Karpas-422 (cell line): ENCODE results near the gene FAM217B. TPM values are rescaled to one million over a fixed set of nuclear protein-coding genes. Genes with fewer than 3 reads are reported as not detected.

Experiments
- DNase-seq: peaks from one replicate; pipeline ENCODE4 v3.0.0-alpha.2; 2015
- H2AFZ ChIP-seq: fragments of 200-600 bp; sonication (generic); 2 replicates; pipeline ENCODE4 v1.6.1; 2014; ENCODE audit warnings: antibody characterized with exemption, low read length, mixed read lengths
- H3K27ac ChIP-seq: fragments of 200-600 bp; sonication (generic); 2 replicates; pipeline ENCODE4 v1.5.1; 2014; ENCODE audit warnings: mild to moderate bottlenecking, low read length, moderate library complexity
- H3K27me3 ChIP-seq: fragments of 200-600 bp; sonication (generic); 2 replicates; pipeline ENCODE4 v1.6.1; 2014; ENCODE audit warnings: low read length, mixed read lengths
- H3K36me3 ChIP-seq: fragments of 200-600 bp; sonication (generic); 2 replicates; pipeline ENCODE4 v1.6.1; 2014; ENCODE audit warnings: low read length, mixed read lengths; ENCODE audit not compliant: insufficient read depth
- H3K4me1 ChIP-seq: fragments of 200-600 bp; sonication (generic); 2 replicates; pipeline ENCODE4 v1.6.1; 2014; ENCODE audit warnings: mild to moderate bottlenecking, low read length, mixed read lengths
- H3K4me2 ChIP-seq: fragments of 200-600 bp; sonication (generic); 2 replicates; pipeline ENCODE4 v1.6.1; 2014; ENCODE audit warnings: low read length, low read depth, mild to moderate bottlenecking; ENCODE audit not compliant: poor library complexity, severe bottlenecking
- H3K4me3 ChIP-seq: fragments of 200-600 bp; sonication (generic); 2 replicates; pipeline ENCODE4 v1.5.1; 2014; ENCODE audit warnings: mild to moderate bottlenecking, antibody characterized with exemption, low read length, mixed read lengths
- H3K79me2 ChIP-seq: fragments of 200-600 bp; sonication (generic); 2 replicates; pipeline ENCODE4 v1.6.1; 2014; ENCODE audit warnings: mild to moderate bottlenecking, low read length, mixed read lengths
- H3K9ac ChIP-seq: fragments of 200-600 bp; sonication (generic); 2 replicates; pipeline ENCODE4 v1.6.0; 2014; ENCODE audit warnings: low read length
- H3K9me2 ChIP-seq: fragments of 200-600 bp; sonication (generic), shearing (Covaris generic); replicated peaks from 2 replicates; pipeline ENCODE4 v1.6.0; 2014; ENCODE audit warnings: mild to moderate bottlenecking, low read length, moderate library complexity; ENCODE audit not compliant: insufficient read depth
- H3K9me3 ChIP-seq: fragments of 300-700, 200-600 bp; sonication (generic); 2 replicates; pipeline ENCODE4 v1.6.1; 2014; ENCODE audit warnings: low read length, mixed read lengths
- H4K20me1 ChIP-seq: fragments of 200-600 bp; sonication (generic); 2 replicates; pipeline ENCODE4 v1.6.1; 2014; ENCODE audit warnings: mild to moderate bottlenecking, antibody characterized with exemption, low read length, low read depth; ENCODE audit not compliant: insufficient read depth
- total RNA-seq: library from RNA; depleted of rRNA; stranded (reverse); fragments of >200 nt; shearing (Covaris generic); gene quantifications from 2 replicates; pipeline ENCODE4 v1.2.3, GENCODE V29; 2014; ENCODE audit warnings: low replicate concordance; rRNA removed

Gene FAM217B, protein sequence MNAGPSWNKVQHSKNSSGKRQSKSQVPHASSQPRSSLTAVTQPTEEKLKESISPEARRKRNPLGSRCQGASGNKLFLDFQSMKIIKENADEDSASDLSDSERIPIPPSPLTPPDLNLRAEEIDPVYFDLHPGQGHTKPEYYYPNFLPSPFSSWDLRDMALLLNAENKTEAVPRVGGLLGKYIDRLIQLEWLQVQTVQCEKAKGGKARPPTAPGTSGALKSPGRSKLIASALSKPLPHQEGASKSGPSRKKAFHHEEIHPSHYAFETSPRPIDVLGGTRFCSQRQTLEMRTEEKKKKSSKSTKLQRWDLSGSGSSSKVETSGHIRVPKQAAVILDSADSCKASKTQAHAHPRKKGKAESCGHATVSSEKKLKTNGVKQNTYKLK
- 12.0 and 16.4 TPM in 2 replicates for total RNA-seq

DNA sequence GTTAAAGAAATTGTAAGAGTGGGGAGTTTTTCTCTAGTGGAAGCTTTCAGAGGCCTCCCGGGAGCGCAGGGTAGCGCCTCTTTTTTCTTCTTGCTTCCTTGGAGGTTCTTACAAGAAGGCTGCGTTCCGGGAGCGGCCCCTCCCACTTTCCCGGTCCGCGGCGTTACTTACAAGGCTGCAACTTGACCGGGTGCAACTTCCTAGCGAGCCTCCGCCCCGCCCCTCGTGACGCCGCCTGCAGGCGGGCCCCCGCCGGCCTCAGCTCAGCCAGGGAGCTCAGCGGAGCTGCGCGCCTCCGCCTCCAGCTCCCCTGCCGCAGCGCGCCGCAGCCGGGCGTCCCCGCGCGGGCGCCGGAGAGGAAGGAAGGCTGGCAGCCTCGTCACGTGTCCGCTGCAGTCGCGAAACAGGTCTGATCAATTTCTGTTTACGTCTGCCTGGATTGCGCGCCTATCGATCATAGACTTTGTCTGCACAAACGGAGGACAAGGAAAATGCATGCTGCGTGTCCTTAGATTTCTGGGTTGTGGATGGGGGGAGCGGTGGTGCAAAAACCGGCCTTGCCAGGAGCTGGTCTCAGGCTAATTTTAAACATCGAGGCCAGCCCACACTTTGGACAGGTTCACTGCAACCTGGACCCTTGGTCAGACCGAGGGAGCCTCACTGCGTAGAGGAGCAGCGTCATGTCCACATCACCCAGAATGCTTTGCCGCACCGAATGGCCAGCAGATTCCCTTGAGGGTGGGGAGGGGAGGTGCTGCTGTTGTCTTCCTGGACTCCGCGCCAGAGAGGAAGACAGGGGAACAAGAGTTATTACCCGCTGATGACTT lies at the start of gene FAM217B, which contains the start of gene PPP1R3D:
Gene FAM217B, plus strand, starts transcription at position 261 of the 827 bp plus-strand sequence. CDS start 3,555 bp downstream, outside the sequence.
Gene PPP1R3D, minus strand, starts transcription at position 177 of the 827 bp plus-strand sequence. CDS start 374 bp downstream, outside the sequence.
- Histone ChIP-seq H3K4me3 (peak within 1 kb of the TSS; percentile 71), H3K27ac (peak within 1 kb of the TSS; percentile 80), H3K4me2 (peak within 1 kb of the TSS; percentile 68), H3K36me3 (peaks cover 24% of the 10 kb centered on the region; the same call in 1 of the 2 replicates), H3K27me3 (no peaks in the 10 kb centered on the region), H2AFZ (peak within 1 kb of the TSS; percentile 98), H3K79me2 (peaks cover 43% of the 10 kb centered on the region), H3K9me2 (no peaks in the 10 kb centered on the region), H3K9ac (peak within 1 kb of the TSS; percentile 80), H3K9me3 (no peaks in the 10 kb centered on the region), H3K4me1 (peaks cover 48% of the 10 kb centered on the region), H4K20me1 (no peaks in the 10 kb centered on the region)
- peak; percentile 97 for DNase-seq

DNA sequence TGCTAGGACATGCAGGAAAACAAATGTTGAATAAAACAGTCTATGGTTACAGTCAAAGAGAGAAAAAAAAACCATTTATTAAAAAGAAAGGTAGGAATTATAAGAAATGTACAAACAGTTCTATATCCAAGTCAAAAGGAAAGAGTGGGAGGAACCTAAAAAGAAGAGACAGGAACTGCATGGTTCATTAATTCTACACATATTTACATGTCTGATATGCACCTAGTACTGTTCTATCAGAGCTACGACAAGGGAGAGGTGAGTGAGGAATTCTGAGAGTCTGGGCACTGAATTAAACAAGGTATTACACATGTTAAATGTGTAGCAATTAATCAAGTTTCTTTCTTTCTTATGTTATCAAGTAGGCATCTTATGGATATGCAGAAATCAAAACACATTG lies 48.6 kb upstream of the FAM217B start:
- no peaks in the 10 kb centered on the region for H3K9me3 ChIP-seq
- no peak overlapping the region for H3K4me3 ChIP-seq
- H3K4me1 ChIP-seq = peaks cover 5% of the 10 kb centered on the region; the same call in 1 of the 2 replicates
- no peak for DNase-seq
- no peaks in the 10 kb centered on the region for H3K9me2 ChIP-seq
- no peak overlapping the region for H3K4me2 ChIP-seq
- H3K79me2 ChIP-seq = no peaks in the 10 kb centered on the region
- H3K27ac ChIP-seq = no peak overlapping the region
- no peak overlapping the region for H3K9ac ChIP-seq
- no peak overlapping the region for H2AFZ ChIP-seq
- no peaks in the 10 kb centered on the region for H3K27me3 ChIP-seq
- 0 out of 2 replicates have a peak, but pooled peaks cover 4% of the 10 kb centered on the region for H4K20me1 ChIP-seq
- H3K36me3 ChIP-seq = no peaks in the 10 kb centered on the region

DNA sequence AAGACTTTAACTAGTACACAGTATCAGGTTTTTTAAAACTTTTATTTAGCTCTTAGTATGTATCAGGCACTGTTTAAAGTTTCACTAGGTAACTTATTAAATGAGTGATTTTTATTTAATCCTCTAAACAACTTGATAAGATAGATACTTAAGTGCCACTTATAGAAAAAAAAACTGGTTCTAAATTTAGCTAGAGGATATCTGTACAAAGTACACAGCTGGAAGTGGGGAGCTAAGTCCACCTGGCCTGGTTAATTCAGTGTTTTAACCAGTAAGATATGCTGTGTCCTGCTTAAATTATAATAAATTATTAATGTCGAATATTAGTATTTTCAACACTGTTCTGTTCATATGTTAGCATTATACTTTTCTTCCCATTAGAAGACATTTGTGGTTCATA lies 44.3 kb upstream of the FAM217B start:
- H3K9ac ChIP-seq = no peak overlapping the region
- no peak for DNase-seq
- no peak overlapping the region for H3K27ac ChIP-seq
- no peaks in the 10 kb centered on the region for H3K9me2 ChIP-seq
- no peak overlapping the region for H2AFZ ChIP-seq
- H3K4me3 ChIP-seq = no peak overlapping the region
- H3K4me2 ChIP-seq = no peak overlapping the region
- H4K20me1 ChIP-seq = 0 out of 2 replicates have a peak, but pooled peaks cover 4% of the 10 kb centered on the region
- H3K36me3 ChIP-seq = no peaks in the 10 kb centered on the region
- no peaks in the 10 kb centered on the region for H3K9me3 ChIP-seq
- peaks cover 5% of the 10 kb centered on the region; the same call in 1 of the 2 replicates for H3K4me1 ChIP-seq
- H3K79me2 ChIP-seq = no peaks in the 10 kb centered on the region
- H3K27me3 ChIP-seq = no peaks in the 10 kb centered on the region

DNA sequence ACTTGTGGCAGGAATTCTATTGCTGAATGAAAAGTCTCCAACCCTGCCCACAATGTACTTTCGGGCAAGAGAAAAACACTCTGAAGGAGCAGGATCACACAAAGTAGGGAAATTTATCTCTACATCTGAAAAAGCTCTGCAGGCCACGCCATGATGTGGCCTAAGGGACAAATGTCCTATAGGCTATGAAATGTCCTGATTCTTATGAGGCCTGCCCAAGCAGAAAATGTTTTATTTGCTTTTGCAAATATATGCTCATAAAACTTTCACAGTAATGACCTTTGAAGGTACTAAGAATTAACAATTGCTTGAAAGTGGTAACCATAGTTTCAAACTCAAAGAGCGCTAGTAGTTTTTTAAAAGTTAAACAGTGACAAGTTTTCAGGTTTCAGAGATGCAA lies 37.7 kb upstream of the FAM217B start:
- H3K9me2 ChIP-seq = no peaks in the 10 kb centered on the region
- H3K36me3 ChIP-seq = no peaks in the 10 kb centered on the region
- H3K9ac ChIP-seq = no peak overlapping the region
- H3K27me3 ChIP-seq = no peaks in the 10 kb centered on the region
- H3K4me3 ChIP-seq = no peak overlapping the region
- DNase-seq = no peak
- H4K20me1 ChIP-seq = no peaks in the 10 kb centered on the region
- H3K27ac ChIP-seq = no peak overlapping the region
- H2AFZ ChIP-seq = no peak overlapping the region
- no peaks in the 10 kb centered on the region for H3K79me2 ChIP-seq
- H3K9me3 ChIP-seq = no peaks in the 10 kb centered on the region
- H3K4me1 ChIP-seq = no peaks in the 10 kb centered on the region
- H3K4me2 ChIP-seq = no peak overlapping the region

DNA sequence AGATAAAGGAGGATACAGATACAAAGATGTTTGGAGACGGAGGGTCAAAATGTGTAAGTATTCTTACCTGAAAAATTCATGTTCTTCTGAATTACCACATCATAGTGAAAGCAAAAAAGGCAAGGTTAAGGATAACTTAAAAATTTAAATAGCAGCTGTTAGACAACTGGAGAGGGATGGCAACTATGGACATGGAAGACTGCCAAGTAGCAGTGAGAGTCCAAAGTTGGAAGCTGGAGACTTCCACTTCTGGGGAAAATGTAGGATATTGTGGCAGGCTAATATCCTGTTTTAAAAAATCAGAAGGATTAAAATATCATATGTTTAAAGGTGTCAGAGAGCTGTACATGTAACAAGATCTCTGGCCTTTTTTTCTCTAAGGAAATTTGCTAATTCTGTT lies 36.6 kb upstream of the FAM217B start:
- Histone ChIP-seq H4K20me1 (no peaks in the 10 kb centered on the region), H3K9me3 (no peaks in the 10 kb centered on the region), H3K4me3 (no peak overlapping the region), H3K79me2 (no peaks in the 10 kb centered on the region), H3K27me3 (no peaks in the 10 kb centered on the region), H3K27ac (no peak overlapping the region), H3K4me2 (no peak overlapping the region), H3K9me2 (no peaks in the 10 kb centered on the region), H3K9ac (no peak overlapping the region), H2AFZ (no peak overlapping the region), H3K4me1 (no peaks in the 10 kb centered on the region), H3K36me3 (no peaks in the 10 kb centered on the region)
- no peak for DNase-seq

DNA sequence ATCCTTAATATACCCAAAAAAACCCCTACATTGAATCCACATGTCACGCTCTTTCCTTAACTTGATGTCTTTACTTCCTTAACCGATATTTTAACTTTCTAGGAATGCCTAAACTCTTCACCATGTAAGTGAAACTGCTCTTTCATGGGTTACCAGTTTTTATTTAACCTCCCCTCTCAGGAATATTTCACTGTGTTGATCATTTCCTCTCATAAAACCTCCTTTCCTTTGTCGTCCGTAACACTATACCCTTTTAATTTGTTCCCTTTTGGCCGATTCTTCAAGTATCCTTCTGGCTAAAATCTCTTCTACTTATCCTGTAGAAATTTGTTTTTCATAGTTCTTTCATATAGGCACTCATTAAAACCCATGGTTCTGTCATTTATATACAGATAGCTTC lies 31.3 kb upstream of the FAM217B start:
- Histone ChIP-seq H3K4me1 (peaks cover 5% of the 10 kb centered on the region; the same call in 1 of the 2 replicates), H3K36me3 (no peaks in the 10 kb centered on the region), H3K79me2 (no peaks in the 10 kb centered on the region), H3K9me3 (no peaks in the 10 kb centered on the region), H4K20me1 (no peaks in the 10 kb centered on the region), H3K4me2 (no peak overlapping the region), H3K27me3 (no peaks in the 10 kb centered on the region), H3K9ac (no peak overlapping the region), H3K9me2 (no peaks in the 10 kb centered on the region), H3K27ac (no peak overlapping the region), H2AFZ (no peak overlapping the region), H3K4me3 (no peak overlapping the region)
- DNase-seq = no peak

DNA sequence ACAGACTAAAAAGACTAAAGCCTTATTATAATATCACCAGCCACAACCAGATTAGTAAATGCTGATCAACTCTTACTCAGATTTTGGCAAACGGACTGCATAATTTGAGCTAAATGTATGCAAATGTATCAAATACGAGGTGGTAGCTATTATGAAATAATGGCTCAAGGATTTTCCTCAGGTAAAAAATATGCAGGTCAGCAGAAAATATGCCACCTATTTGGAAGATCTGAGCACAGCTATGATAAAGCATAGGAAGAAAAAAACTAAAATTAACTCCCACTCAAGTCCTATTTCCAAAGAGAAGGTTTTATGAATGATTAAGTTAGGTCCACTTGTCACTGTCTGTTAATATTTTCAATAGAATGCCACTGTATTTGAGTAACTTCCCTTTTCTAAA lies 29.1 kb upstream of the FAM217B start:
- DNase-seq = no peak
- H3K27ac ChIP-seq = no peak overlapping the region

DNA sequence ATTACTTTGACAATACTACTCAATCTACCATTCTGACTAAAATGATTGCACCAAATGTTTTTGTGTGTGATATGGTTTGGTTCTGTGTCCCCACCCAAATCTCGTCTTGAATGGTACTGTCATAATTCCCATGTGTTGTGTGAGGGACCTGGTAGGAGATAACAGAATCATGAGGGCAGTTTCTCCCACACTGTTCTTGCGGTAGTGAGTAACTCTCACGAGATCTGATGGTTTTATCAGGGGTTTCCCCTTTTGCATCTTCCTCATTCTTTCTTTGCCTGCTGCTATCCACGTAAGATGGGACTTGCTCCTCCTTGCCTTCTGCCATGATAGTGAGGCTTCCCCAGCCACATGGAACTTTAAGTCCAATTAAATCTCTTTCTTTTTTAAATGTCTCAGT lies 27.6 kb upstream of the FAM217B start:
- Histone ChIP-seq H3K4me2 (no peak overlapping the region), H3K4me1 (peaks cover 5% of the 10 kb centered on the region; the same call in 1 of the 2 replicates), H3K4me3 (no peak overlapping the region), H3K9ac (no peak overlapping the region), H3K36me3 (no peaks in the 10 kb centered on the region), H2AFZ (no peak overlapping the region), H3K9me2 (no peaks in the 10 kb centered on the region), H3K27me3 (no peaks in the 10 kb centered on the region), H4K20me1 (no peaks in the 10 kb centered on the region), H3K27ac (no peak overlapping the region), H3K79me2 (no peaks in the 10 kb centered on the region), H3K9me3 (no peaks in the 10 kb centered on the region)
- peak; percentile 41 for DNase-seq

More for the DNA sequence above, 29.1 kb upstream of the FAM217B start:
- Histone ChIP-seq H2AFZ (no peak overlapping the region), H4K20me1 (no peaks in the 10 kb centered on the region), H3K9me2 (no peaks in the 10 kb centered on the region), H3K36me3 (no peaks in the 10 kb centered on the region), H3K4me3 (no peak overlapping the region), H3K4me2 (no peak overlapping the region), H3K9me3 (no peaks in the 10 kb centered on the region), H3K4me1 (peaks cover 5% of the 10 kb centered on the region; the same call in 1 of the 2 replicates), H3K9ac (no peak overlapping the region), H3K79me2 (no peaks in the 10 kb centered on the region), H3K27me3 (no peaks in the 10 kb centered on the region)
